ENCODE measurements around the gene POLR3E. TPM values are rescaled to one million over a fixed set of nuclear protein-coding genes. Genes with fewer than 3 reads are reported as not detected.

The POLR3E gene
- polyA plus RNA-seq, 1 donor (not counting 4 experiments of a cell fraction or from before 2014, with no cell fraction given): 74.0 TPM

DNA sequence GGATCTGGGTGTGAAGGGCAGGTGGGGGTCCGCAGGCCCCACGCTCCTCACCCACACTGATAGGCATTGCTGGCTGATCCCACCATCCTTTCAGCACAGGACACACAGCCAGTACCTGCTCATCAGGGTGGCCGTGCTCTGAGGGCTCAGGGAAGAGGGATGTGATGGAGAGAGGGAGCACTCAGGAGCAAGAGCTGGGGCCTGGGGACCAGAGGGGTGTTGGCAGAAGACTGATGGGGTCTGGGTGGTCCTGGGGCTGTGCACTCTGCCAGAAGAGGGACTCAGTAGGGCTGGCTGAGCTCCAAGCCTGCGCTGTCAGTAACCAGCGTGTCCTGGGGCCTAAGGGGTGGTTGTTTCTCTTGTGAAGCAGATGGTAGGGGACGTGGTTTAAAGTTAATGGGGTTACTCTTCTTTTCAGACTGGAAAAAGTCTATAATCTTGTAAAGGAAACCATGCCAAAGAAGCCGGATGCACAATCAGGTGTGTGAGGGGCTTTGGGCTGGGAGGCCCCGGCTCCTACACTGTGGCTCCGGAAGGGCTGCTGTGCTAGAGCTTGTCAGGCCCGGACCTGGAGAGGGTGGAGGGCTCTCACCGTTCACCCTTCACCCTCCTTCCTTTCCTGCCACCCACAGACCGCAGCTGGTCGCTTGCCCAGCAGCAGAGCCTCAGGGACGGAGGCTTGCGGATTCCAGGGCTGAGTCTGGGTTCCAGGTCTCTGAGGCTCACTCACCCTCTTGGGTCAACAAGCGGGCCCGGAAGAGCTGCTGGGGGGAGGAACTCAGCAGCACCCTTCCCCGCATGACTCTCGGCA is 27.8 kb downstream of the POLR3E start:
- H3K9ac ChIP-seq (ENCODE audit: control insufficient read depth, extremely low read depth, insufficient read depth, low read length): no peak overlapping the region
- no peak for DNase-seq (ENCODE audit: low read depth, low spot score)
- peaks cover 12% of the 10 kb centered on the region for H3K79me2 ChIP-seq (ENCODE audit: control insufficient read depth, insufficient read depth, low read length)
- no peak overlapping the region for H2AFZ ChIP-seq (ENCODE audit: control insufficient read depth, low read length)
- peaks cover 20 to 54% of the 10 kb centered on the region in 2 experiments for H3K36me3 ChIP-seq (ENCODE audit: control insufficient read depth in 2 of 2, extremely low read depth in 1 of 2, insufficient read depth in 2 of 2, low read length in 2 of 2)
- no peak for FAIRE-seq
- no peaks in the 10 kb centered on the region for H3K9me3 ChIP-seq (ENCODE audit: control insufficient read depth, low read depth, low read length)
- no peak for TF ChIP-seq EZH2 (IDR thresholded peaks at IDR 0.05; ENCODE audit: low read length)
- TF ChIP-seq, protein P1, sequence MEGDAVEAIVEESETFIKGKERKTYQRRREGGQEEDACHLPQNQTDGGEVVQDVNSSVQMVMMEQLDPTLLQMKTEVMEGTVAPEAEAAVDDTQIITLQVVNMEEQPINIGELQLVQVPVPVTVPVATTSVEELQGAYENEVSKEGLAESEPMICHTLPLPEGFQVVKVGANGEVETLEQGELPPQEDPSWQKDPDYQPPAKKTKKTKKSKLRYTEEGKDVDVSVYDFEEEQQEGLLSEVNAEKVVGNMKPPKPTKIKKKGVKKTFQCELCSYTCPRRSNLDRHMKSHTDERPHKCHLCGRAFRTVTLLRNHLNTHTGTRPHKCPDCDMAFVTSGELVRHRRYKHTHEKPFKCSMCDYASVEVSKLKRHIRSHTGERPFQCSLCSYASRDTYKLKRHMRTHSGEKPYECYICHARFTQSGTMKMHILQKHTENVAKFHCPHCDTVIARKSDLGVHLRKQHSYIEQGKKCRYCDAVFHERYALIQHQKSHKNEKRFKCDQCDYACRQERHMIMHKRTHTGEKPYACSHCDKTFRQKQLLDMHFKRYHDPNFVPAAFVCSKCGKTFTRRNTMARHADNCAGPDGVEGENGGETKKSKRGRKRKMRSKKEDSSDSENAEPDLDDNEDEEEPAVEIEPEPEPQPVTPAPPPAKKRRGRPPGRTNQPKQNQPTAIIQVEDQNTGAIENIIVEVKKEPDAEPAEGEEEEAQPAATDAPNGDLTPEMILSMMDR (optimal IDR thresholded peaks at IDR 0.05 in 1 of 3, IDR thresholded peaks at IDR 0.05 in 1 of 3, conservative IDR thresholded peaks at IDR 0.05 in 1 of 3; ENCODE audit: extremely low read depth in 1 of 3, insufficient read depth in 2 of 3, low read length in 3 of 3): no peak
- no peak overlapping the region for H3K4me3 ChIP-seq (ENCODE audit: control insufficient read depth in 2 of 3, extremely low read depth in 1 of 3, insufficient read depth in 2 of 3, low read depth in 1 of 3, low read length in 3 of 3)
- peaks cover 2% of the 10 kb centered on the region for H4K20me1 ChIP-seq (ENCODE audit: control insufficient read depth, extremely low read depth, insufficient read depth, low read length)
- dilution Hi-C loops (cut with MboI; ENCODE audit: extremely low pct_ligation_motif_present, low sequenced_read_pairs): no loop called here
- no peaks in the 10 kb centered on the region for H3K4me1 ChIP-seq (ENCODE audit: control insufficient read depth, extremely low read depth, insufficient read depth, low read length)
- H3K27ac ChIP-seq (ENCODE audit: control insufficient read depth, insufficient read depth, low read length): no peak overlapping the region
- H3K9me1 ChIP-seq (ENCODE audit: control insufficient read depth, extremely low read depth, insufficient read depth, low read length): no peaks in the 10 kb centered on the region
- H3K4me2 ChIP-seq (ENCODE audit: control insufficient read depth, extremely low read depth, insufficient read depth, low read depth, low read length): no peak overlapping the region
- H3K27me3 ChIP-seq (ENCODE audit: control insufficient read depth, extremely low read depth, insufficient read depth, low read length): no peaks in the 10 kb centered on the region

DNA sequence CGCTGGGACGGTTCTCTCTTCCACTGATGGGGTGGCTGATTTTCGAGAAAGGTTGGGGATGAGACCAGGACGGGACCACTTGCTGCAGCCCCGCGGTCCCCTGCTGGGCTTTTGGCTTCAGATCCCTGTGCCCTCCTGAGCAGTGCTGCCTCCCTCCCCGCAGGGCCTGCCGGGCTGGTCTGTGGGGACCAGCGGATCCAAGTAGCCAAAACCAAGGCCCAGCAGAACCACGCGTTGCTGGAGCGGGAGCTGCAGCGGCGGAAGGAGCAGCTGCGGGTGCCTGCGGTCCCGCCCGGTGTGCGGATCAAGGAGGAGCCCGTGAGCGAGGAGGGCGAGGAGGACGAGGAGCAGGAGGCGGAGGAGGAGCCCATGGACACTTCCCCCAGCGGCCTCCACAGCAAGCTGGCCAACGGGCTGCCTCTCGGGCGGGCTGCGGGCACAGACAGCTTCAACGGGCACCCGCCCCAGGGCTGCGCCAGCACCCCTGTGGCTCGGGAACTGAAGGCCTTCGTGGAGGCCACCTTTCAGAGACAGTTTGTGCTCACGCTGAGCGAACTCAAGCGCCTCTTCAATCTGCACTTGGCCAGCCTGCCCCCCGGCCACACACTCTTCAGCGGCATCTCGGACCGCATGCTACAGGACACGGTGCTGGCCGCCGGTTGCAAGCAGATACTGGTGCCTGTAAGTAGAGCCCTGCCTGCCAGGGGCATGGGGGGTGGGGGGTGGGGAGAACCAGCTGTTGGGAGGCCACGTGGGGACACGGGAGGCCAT is 28.6 kb downstream of the POLR3E start:
- H3K4me1 ChIP-seq (ENCODE audit: control insufficient read depth, extremely low read depth, insufficient read depth, low read length): no peaks in the 10 kb centered on the region
- no peaks in the 10 kb centered on the region for H3K9me1 ChIP-seq (ENCODE audit: control insufficient read depth, extremely low read depth, insufficient read depth, low read length)
- no peak for DNase-seq (ENCODE audit: low read depth, low spot score)
- H3K27ac ChIP-seq (ENCODE audit: control insufficient read depth, insufficient read depth, low read length): no peak overlapping the region
- H2AFZ ChIP-seq (ENCODE audit: control insufficient read depth, low read length): no peak overlapping the region
- H3K4me2 ChIP-seq (ENCODE audit: control insufficient read depth, extremely low read depth, insufficient read depth, low read depth, low read length): no peak overlapping the region
- H3K36me3 ChIP-seq (ENCODE audit: control insufficient read depth in 2 of 2, extremely low read depth in 1 of 2, insufficient read depth in 2 of 2, low read length in 2 of 2): peaks cover 21 to 49% of the 10 kb centered on the region in 2 experiments
- FAIRE-seq: no peak
- H3K27me3 ChIP-seq (ENCODE audit: control insufficient read depth, extremely low read depth, insufficient read depth, low read length): no peaks in the 10 kb centered on the region
- dilution Hi-C loops (cut with MboI; ENCODE audit: extremely low pct_ligation_motif_present, low sequenced_read_pairs): no loop called here
- no peaks in the 10 kb centered on the region for H3K9me3 ChIP-seq (ENCODE audit: control insufficient read depth, low read depth, low read length)
- peaks cover 12% of the 10 kb centered on the region for H3K79me2 ChIP-seq (ENCODE audit: control insufficient read depth, insufficient read depth, low read length)
- H4K20me1 ChIP-seq (ENCODE audit: control insufficient read depth, extremely low read depth, insufficient read depth, low read length): peaks cover 2% of the 10 kb centered on the region
- TF ChIP-seq, protein P1 (optimal IDR thresholded peaks at IDR 0.05 in 1 of 3, IDR thresholded peaks at IDR 0.05 in 1 of 3, conservative IDR thresholded peaks at IDR 0.05 in 1 of 3; ENCODE audit: extremely low read depth in 1 of 3, insufficient read depth in 2 of 3, low read length in 3 of 3): no peak
- TF ChIP-seq EZH2 (IDR thresholded peaks at IDR 0.05; ENCODE audit: low read length): no peak
- no peak overlapping the region for H3K9ac ChIP-seq (ENCODE audit: control insufficient read depth, extremely low read depth, insufficient read depth, low read length)
- H3K4me3 ChIP-seq (ENCODE audit: control insufficient read depth in 2 of 3, extremely low read depth in 1 of 3, insufficient read depth in 2 of 3, low read depth in 1 of 3, low read length in 3 of 3): no peak overlapping the region
